Sigmoid colon (tissue), 4 donors: ENCODE results near the gene PSORS1C1.
"Not testable (repeated sequence)": the region's sequence is repeated elsewhere in the genome, so short reads cannot be mapped to it uniquely, and the experiment has no call there.

Experiments used
- CTCF ChIP-seq, 4 experiments: fragments of 450-650 bp in 3 of 4; fragments of 200-600 bp in 1 of 4; IDR thresholded peaks; one replicate each; pipeline ENCODE4 v1.5.1; 2016 to 2019; ENCODE audit warnings: antibody characterized with exemption in 4 of 4, mild to moderate bottlenecking in 3 of 4, moderate library complexity in 2 of 4
- POLR2AphosphoS5 ChIP-seq, 4 donors: sonication (generic); formaldehyde crosslinking; IDR thresholded peaks; one replicate each; pipeline ENCODE4 v1.6.1; 2017; ENCODE audit warnings: antibody characterized with exemption in 4 of 4

GRCh38 chr6:31165064-31165832 is 50.6 kb downstream of the PSORS1C1 start:
- not testable (repeated sequence) for TF ChIP-seq CTCF, POLR2AphosphoS5 (IDR thresholded peaks at IDR 0.05)
